ENCODE measurements around the gene DNAJC19. TPM values are rescaled to one million over a fixed set of nuclear protein-coding genes. Genes with fewer than 3 reads are reported as not detected.
A peak's percentile ranks its signal among the peaks of the same experiment; 100 is the strongest.
"Not testable (repeated sequence)": the region's sequence is repeated elsewhere in the genome, so short reads cannot be mapped to it uniquely, and the experiment has no call there.

The DNAJC19 gene
- total RNA-seq, 6 experiments from 2014 or later, result 33.1 to 39.2 (median 37.2) TPM

DNA sequence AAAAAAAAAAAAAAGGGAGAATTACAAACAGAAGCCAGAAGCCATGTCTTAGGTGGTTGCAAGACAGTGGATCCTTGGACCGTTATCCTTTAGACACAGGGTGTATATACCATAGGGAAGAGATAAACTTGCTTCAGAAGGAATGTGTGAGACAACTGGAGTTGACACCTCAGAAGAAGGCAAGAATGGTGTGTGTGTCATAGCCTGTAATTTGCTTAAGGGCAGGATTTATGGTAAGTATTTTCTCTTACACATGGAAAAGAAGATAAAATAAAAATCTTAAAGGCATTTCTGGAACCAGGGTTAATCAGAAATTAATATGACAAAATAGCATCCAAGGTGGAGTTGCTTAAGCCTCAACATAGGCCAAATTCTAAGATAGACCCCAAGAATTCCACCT is 19.3 kb upstream of the DNAJC19 start:
- no peak for DNase-seq
- H3K4me3 Mint-ChIP-seq, result no peak overlapping the region
- no peaks in the 10 kb centered on the region for H3K4me1 Mint-ChIP-seq (ENCODE audit: low read depth)
- no peak overlapping the region for H3K27ac Mint-ChIP-seq
- H3K36me3 Mint-ChIP-seq (ENCODE audit: low read depth), result no peaks in the 10 kb centered on the region
- TF ChIP-seq, protein P1, sequence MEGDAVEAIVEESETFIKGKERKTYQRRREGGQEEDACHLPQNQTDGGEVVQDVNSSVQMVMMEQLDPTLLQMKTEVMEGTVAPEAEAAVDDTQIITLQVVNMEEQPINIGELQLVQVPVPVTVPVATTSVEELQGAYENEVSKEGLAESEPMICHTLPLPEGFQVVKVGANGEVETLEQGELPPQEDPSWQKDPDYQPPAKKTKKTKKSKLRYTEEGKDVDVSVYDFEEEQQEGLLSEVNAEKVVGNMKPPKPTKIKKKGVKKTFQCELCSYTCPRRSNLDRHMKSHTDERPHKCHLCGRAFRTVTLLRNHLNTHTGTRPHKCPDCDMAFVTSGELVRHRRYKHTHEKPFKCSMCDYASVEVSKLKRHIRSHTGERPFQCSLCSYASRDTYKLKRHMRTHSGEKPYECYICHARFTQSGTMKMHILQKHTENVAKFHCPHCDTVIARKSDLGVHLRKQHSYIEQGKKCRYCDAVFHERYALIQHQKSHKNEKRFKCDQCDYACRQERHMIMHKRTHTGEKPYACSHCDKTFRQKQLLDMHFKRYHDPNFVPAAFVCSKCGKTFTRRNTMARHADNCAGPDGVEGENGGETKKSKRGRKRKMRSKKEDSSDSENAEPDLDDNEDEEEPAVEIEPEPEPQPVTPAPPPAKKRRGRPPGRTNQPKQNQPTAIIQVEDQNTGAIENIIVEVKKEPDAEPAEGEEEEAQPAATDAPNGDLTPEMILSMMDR (IDR thresholded peaks at IDR 0.05), result no peak
- H3K9me3 Mint-ChIP-seq, result no peaks in the 10 kb centered on the region; the same call in 1 of the 2 replicates
- no peaks in the 10 kb centered on the region for H3K27me3 Mint-ChIP-seq (ENCODE audit: insufficient read depth)

DNA sequence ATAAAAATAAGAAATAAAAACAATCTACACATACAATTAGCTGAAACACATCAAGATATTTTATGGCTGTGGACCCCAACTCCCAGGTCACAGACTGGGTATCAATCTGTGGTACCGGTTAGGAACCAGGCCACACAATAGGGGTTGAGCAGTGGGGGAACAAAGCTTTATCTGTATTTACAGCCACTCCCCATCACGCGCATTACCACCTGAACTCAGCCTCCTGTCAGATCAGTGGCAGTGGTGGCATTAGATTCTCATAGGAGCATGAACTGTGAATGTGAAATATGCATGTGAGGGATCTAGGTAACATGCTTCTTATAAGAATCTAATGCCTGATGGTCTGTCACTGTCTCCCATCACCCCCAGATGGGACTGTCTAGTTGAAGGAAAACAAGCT is 17.7 kb upstream of the DNAJC19 start:
- TF ChIP-seq, protein P1 (IDR thresholded peaks at IDR 0.05), result no peak
- no peak overlapping the region for H3K27ac Mint-ChIP-seq
- H3K27me3 Mint-ChIP-seq (ENCODE audit: insufficient read depth), result peaks cover 4% of the 10 kb centered on the region

DNA sequence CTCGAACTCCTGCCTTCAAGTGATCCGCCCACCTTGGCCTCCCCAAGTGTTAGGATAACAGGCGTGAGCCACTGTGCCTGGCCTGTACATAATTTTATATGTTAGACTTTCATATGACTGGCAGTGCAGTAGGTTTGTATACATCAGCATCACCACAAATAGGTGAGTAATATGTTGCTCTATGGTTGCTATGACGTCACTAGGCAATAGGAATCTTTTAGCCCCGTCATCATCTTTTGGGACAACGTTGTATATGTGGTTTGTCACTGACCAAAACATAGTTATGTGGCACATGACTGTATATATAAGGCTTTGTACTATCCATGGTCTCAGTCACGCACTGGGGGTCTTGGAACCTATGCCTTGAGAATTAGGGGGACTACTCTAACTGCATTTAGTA is 17.0 kb upstream of the DNAJC19 start:
- Mint-ChIP-seq H3K27ac (no peak overlapping the region), H3K36me3 (ENCODE audit: low read depth) (no peaks in the 10 kb centered on the region), H3K4me3 (no peak overlapping the region)

More for the DNA sequence above, 17.7 kb upstream of the DNAJC19 start:
- H3K9me3 Mint-ChIP-seq, result peaks cover 3% of the 10 kb centered on the region; the same call in 1 of the 2 replicates
- no peak for DNase-seq
- no peaks in the 10 kb centered on the region for H3K4me1 Mint-ChIP-seq (ENCODE audit: low read depth)
- no peak overlapping the region for H3K4me3 Mint-ChIP-seq
- no peaks in the 10 kb centered on the region for H3K36me3 Mint-ChIP-seq (ENCODE audit: low read depth)

DNA sequence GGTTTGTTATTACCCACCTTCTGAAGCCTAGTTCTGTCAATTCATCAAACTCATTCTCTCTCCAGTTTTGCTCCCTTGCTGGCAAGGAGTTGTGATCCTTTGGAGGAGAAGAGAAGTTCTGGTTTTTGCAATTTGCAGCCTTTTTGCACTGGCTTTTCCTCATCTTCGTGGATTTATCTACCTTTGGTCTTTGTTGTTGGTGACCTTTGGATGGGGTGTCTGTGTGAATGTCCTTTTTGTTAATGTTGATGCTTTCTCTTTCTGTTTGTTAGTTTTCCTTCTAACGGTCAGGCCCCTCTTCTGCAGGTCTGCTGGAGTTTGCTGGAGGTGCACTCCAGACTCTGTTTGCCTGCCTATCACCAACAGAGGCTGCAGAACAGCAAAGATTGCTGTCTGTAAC is 13.9 kb upstream of the DNAJC19 start:
- H3K9me3 Mint-ChIP-seq, result peaks cover 16% of the 10 kb centered on the region
- not testable (repeated sequence) for H3K27ac Mint-ChIP-seq; DNase-seq; H3K4me1 Mint-ChIP-seq (ENCODE audit: low read depth); H3K4me3 Mint-ChIP-seq; H3K36me3 Mint-ChIP-seq (ENCODE audit: low read depth); H3K27me3 Mint-ChIP-seq (ENCODE audit: insufficient read depth)

More for the DNA sequence above, 17.0 kb upstream of the DNAJC19 start:
- Mint-ChIP-seq H3K9me3 (peaks cover 10% of the 10 kb centered on the region), H3K4me1 (ENCODE audit: low read depth) (no peaks in the 10 kb centered on the region), H3K27me3 (ENCODE audit: insufficient read depth) (peaks cover 4% of the 10 kb centered on the region)
- no peak for DNase-seq
- TF ChIP-seq, protein P1 (IDR thresholded peaks at IDR 0.05), result no peak

DNA sequence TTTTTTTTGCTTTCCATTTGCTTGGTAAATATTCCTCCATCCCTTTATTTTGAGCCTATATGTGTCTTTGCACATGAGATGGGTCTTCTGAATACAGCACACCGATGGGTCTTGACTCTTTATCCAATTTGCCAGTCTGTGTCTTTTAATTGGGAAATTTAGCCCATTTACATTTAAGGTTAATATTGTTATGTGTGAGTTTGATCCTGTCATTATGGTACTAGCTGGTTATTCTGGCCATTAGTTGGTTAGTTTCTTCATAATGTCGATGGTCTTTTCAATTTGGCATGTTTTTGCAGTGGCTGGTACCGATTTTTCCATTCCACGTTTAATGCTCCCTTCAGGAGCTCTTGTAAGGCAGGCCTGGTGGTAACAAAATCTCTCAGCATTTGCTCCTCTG is 12.8 kb upstream of the DNAJC19 start:
- not testable (repeated sequence) for H3K27me3 Mint-ChIP-seq (ENCODE audit: insufficient read depth); H3K36me3 Mint-ChIP-seq (ENCODE audit: low read depth); H3K4me3 Mint-ChIP-seq; DNase-seq; H3K4me1 Mint-ChIP-seq (ENCODE audit: low read depth); H3K27ac Mint-ChIP-seq
- H3K9me3 Mint-ChIP-seq, result peaks cover 16% of the 10 kb centered on the region

DNA sequence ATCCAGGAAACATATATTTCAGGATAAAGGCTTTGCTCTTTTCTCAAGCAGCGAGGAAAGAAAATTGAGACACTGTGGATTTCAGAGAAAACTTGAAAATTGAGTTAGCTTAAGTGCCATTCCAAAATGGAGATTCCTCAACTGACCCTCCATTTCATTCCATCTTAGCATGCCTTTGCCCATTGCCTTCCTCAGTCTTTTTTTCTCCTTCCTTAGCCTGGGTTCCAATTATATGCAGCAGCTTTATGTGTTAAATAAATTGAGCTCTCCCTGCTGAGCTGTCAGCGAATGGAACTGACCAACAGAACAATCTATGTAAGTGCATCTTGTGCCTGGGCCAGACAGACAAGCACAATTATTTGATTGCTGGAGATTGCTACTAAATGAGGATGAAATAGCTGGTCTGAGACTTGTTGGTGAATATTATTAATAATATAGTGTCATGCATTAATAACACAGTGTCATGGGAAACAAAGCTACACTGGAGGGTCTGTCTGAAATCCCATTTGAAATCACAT is 6.9 kb upstream of the DNAJC19 start:
- no peaks in the 10 kb centered on the region for H3K4me1 Mint-ChIP-seq (ENCODE audit: low read depth)
- peaks cover 2% of the 10 kb centered on the region; the same call in 1 of the 2 replicates for H3K27me3 Mint-ChIP-seq (ENCODE audit: insufficient read depth)
- no peaks in the 10 kb centered on the region for H3K36me3 Mint-ChIP-seq (ENCODE audit: low read depth)
- H3K4me3 Mint-ChIP-seq, result no peak overlapping the region
- no peak for DNase-seq
- no peak overlapping the region for H3K27ac Mint-ChIP-seq
- peaks cover 5% of the 10 kb centered on the region for H3K9me3 Mint-ChIP-seq
- TF ChIP-seq, protein P1 (IDR thresholded peaks at IDR 0.05), result no peak

DNA sequence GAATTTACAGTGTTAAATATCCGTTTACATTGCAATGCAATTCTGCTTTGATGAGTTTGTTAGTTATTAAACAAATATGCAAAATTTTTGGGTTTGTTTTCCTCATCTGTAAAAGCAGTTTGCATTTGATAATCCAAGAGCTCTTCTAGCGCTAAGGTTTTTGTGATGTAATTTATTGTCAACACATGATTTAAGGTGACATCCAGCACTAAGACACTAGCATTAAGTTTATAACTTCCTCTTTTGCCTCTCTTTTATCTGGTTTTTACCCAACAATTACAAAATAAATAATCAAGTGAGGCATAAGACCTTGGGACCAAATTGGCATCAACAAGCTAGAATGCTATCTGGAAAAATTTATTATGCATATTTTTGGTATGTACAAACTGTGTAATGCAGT is 969 bp upstream of the DNAJC19 start:
- Mint-ChIP-seq H3K27me3 (ENCODE audit: insufficient read depth) (no peaks in the 10 kb centered on the region; the same call in 1 of the 2 replicates), H3K36me3 (ENCODE audit: low read depth) (peaks cover 14% of the 10 kb centered on the region), H3K27ac (no peak overlapping the region), H3K4me1 (ENCODE audit: low read depth) (peaks cover 39% of the 10 kb centered on the region), H3K4me3 (peak overlapping the region; percentile 99), H3K9me3 (no peaks in the 10 kb centered on the region)
- DNase-seq, result no peak
- TF ChIP-seq, protein P1 (IDR thresholded peaks at IDR 0.05), result no peak
